SK-N-SH treated with all-trans-retinoic acid at 6 μM for 48 hours (cell line): ENCODE results near the gene ITGB4.

Experiments
- ATAC-seq: fragments of 200-7000 bp; cut with Tn5 transposase; 3 replicates; pipeline ENCODE4 v1.9.1; 2020; ENCODE audit warnings: mild to moderate bottlenecking, moderate library complexity
- ARNTL ChIP-seq: fragments of 450-650 bp; formaldehyde crosslinking; IDR thresholded peaks from 2 replicates; pipeline ENCODE4 v1.5.0; 2020; ENCODE audit warnings: low read depth, mild to moderate bottlenecking, moderate library complexity, borderline replicate concordance
- BACH2 ChIP-seq: fragments of 250-450 bp; sonication (Bioruptor Pico); IDR thresholded peaks from 2 replicates; pipeline ENCODE4 v1.9.0; 2021; ENCODE audit warnings: mild to moderate bottlenecking, borderline replicate concordance
- CREB5 ChIP-seq: fragments of 250-450 bp; sonication (Bioruptor Pico); IDR thresholded peaks from 2 replicates; pipeline ENCODE4 v1.5.1; 2020; ENCODE audit warnings: low read depth, mild to moderate bottlenecking, moderate library complexity
- CSDC2 ChIP-seq: fragments of 250-450 bp; sonication (Bioruptor Pico); IDR thresholded peaks from 2 replicates; pipeline ENCODE4 v1.5.0; 2020; ENCODE audit warnings: mild to moderate bottlenecking, moderate library complexity
- CSRNP3 ChIP-seq: fragments of 250-450 bp; sonication (Bioruptor Pico); IDR thresholded peaks from 2 replicates; pipeline ENCODE4 v1.5.1; 2021; ENCODE audit warnings: mild to moderate bottlenecking, moderate library complexity
- ESRRG ChIP-seq: fragments of 250-450 bp; sonication (Bioruptor Pico); IDR thresholded peaks from 2 replicates; pipeline ENCODE4 v1.6.1; 2021; ENCODE audit warnings: mild to moderate bottlenecking
- GLIS3 ChIP-seq: fragments of 250-450 bp; sonication (Bioruptor Pico); IDR thresholded peaks from 2 replicates; pipeline ENCODE4 v1.5.0; 2020; ENCODE audit warnings: mild to moderate bottlenecking, moderate library complexity
- ISL1 ChIP-seq: fragments of 250-450 bp; sonication (Bioruptor Pico); IDR thresholded peaks from 2 replicates; pipeline ENCODE4 v2.1.2; 2022; ENCODE audit warnings: mild to moderate bottlenecking, moderate library complexity
- OSR1 ChIP-seq: fragments of 250-450 bp; sonication (Bioruptor Pico); IDR thresholded peaks from 2 replicates; pipeline ENCODE4 v1.8.0; 2022; ENCODE audit warnings: moderate library complexity, mild to moderate bottlenecking, inconsistent platforms
- PATZ1 ChIP-seq: fragments of 250-450 bp; sonication (Bioruptor Pico); IDR thresholded peaks from 2 replicates; pipeline ENCODE4 v1.8.0; 2020; ENCODE audit warnings: mild to moderate bottlenecking, moderate library complexity, borderline replicate concordance
- PPARA ChIP-seq: fragments of 250-450 bp; sonication (Bioruptor Pico); IDR thresholded peaks from 2 replicates; pipeline ENCODE4 v1.5.0; 2020; ENCODE audit warnings: mild to moderate bottlenecking, borderline replicate concordance
- RARB ChIP-seq: fragments of 250-450 bp; sonication (Bioruptor Pico); IDR thresholded peaks from 2 replicates; pipeline ENCODE4 v1.8.0; 2021; ENCODE audit warnings: mild to moderate bottlenecking, moderate library complexity
- SNAI2 ChIP-seq: fragments of 250-450 bp; sonication (Bioruptor Pico); IDR thresholded peaks from 2 replicates; pipeline ENCODE4 v1.5.0; 2020; ENCODE audit warnings: mild to moderate bottlenecking, moderate library complexity
- TCF4 ChIP-seq: fragments of 250-450 bp; sonication (Bioruptor Pico); IDR thresholded peaks from 2 replicates; pipeline ENCODE4 v1.8.0; 2021; ENCODE audit warnings: mild to moderate bottlenecking, moderate library complexity, borderline replicate concordance
- TOX ChIP-seq: fragments of 250-450 bp; sonication (Bioruptor Pico); IDR thresholded peaks from 2 replicates; pipeline ENCODE4 v1.8.0; 2021; ENCODE audit warnings: mild to moderate bottlenecking, moderate library complexity, borderline replicate concordance
- ZC3H10 ChIP-seq: fragments of 250-450 bp; sonication (Bioruptor Pico); IDR thresholded peaks from 2 replicates; pipeline ENCODE4 v1.5.1; 2021; ENCODE audit warnings: mild to moderate bottlenecking, moderate library complexity
- ZFP3 ChIP-seq: fragments of 250-450 bp; sonication (Bioruptor Pico); IDR thresholded peaks from 2 replicates; pipeline ENCODE4 v1.5.0; 2020; ENCODE audit warnings: mild to moderate bottlenecking, moderate library complexity
- ZFP30 ChIP-seq: fragments of 450-650 bp; formaldehyde crosslinking; IDR thresholded peaks from 2 replicates; pipeline ENCODE4 v1.5.0; 2022; ENCODE audit warnings: mild to moderate bottlenecking, moderate library complexity
- ZNF565 ChIP-seq: fragments of 450-650 bp; formaldehyde crosslinking; conservative IDR thresholded peaks from 2 replicates; pipeline ENCODE4 v1.5.0; 2020; ENCODE audit warnings: low read depth, mild to moderate bottlenecking, moderate library complexity
- ZNF70 ChIP-seq: fragments of 450-650 bp; formaldehyde crosslinking; IDR thresholded peaks from 2 replicates; pipeline ENCODE4 v1.5.0; 2020; ENCODE audit warnings: mild to moderate bottlenecking, moderate library complexity
- ZNF8 ChIP-seq: fragments of 450-650 bp; formaldehyde crosslinking; IDR thresholded peaks from 2 replicates; pipeline ENCODE4 v1.5.0; 2020; ENCODE audit warnings: mild to moderate bottlenecking, moderate library complexity

The ITGB4 gene

GRCh38 chr17:75742337-75742736, 21.1 kb downstream of the ITGB4 start:
- no peak for ATAC-seq
- TF ChIP-seq PATZ1 (no peak), RARB (CRISPR knock-in tag) (no peak), ZFP3 (CRISPR knock-in tag) (no peak), ZNF565 (CRISPR knock-in tag) (no peak), PPARA (CRISPR knock-in tag) (no peak)
- TF ChIP-seq, all 23 proteins: peak for 0

GRCh38 chr17:75743625-75744206, 22.5 kb downstream of the ITGB4 start:
- TF ChIP-seq RARB (CRISPR knock-in tag) (no peak), ZNF8 (CRISPR knock-in tag) (no peak), ZC3H10 (CRISPR knock-in tag) (no peak), PATZ1 (no peak), ZFP30 (CRISPR knock-in tag) (no peak), TOX (CRISPR knock-in tag) (no peak), GLIS3 (CRISPR knock-in tag) (no peak), ZNF565 (CRISPR knock-in tag) (no peak), OSR1 (CRISPR knock-in tag) (no peak), CSDC2 (CRISPR knock-in tag) (no peak), CREB5 (no peak), BACH2 (CRISPR knock-in tag) (no peak), ESRRG (CRISPR knock-in tag) (no peak), ZNF70 (CRISPR knock-in tag) (no peak)
- TF ChIP-seq, all 23 proteins: peak for 0
- no peak for ATAC-seq

GRCh38 chr17:75748706-75749105, 27.4 kb downstream of the ITGB4 start:
- TF ChIP-seq PPARA (CRISPR knock-in tag), result no peak
- no peak for TF ChIP-seq ZFP3 (CRISPR knock-in tag)
- TF ChIP-seq SNAI2 (CRISPR knock-in tag), result no peak
- TF ChIP-seq BACH2 (CRISPR knock-in tag), result no peak
- no peak for TF ChIP-seq ISL1 (CRISPR knock-in tag)
- no peak for TF ChIP-seq CSDC2 (CRISPR knock-in tag)
- TF ChIP-seq ZC3H10 (CRISPR knock-in tag), result no peak
- TF ChIP-seq ZFP30 (CRISPR knock-in tag), result no peak
- TF ChIP-seq, all 23 proteins: peak for 0
- ATAC-seq, result no peak

- TF ChIP-seq TCF4 (CRISPR knock-in tag) (no peak), ZNF565 (CRISPR knock-in tag) (0 out of 2 replicates have a peak, but pooled peaks have one; percentile 23)
- peak; percentile 84 for ATAC-seq
Observed at GRCh38 chr17:75749545-75750389, 28.5 kb downstream of the ITGB4 start.

- ATAC-seq, result no peak
- TF ChIP-seq ZNF565 (CRISPR knock-in tag), result no peak
- TF ChIP-seq CREB5, result no peak
- TF ChIP-seq ZFP30 (CRISPR knock-in tag), result no peak
- no peak for TF ChIP-seq CSRNP3 (CRISPR knock-in tag)
- no peak for TF ChIP-seq TOX (CRISPR knock-in tag)
- no peak for TF ChIP-seq ESRRG (CRISPR knock-in tag)
- TF ChIP-seq BACH2 (CRISPR knock-in tag), result no peak
- TF ChIP-seq PATZ1, result no peak
- no peak for TF ChIP-seq ZC3H10 (CRISPR knock-in tag)
- no peak for TF ChIP-seq ZNF70 (CRISPR knock-in tag)
- TF ChIP-seq ARNTL (CRISPR knock-in tag), result no peak
- TF ChIP-seq OSR1 (CRISPR knock-in tag), result no peak
Observed at GRCh38 chr17:75750661-75751423, 29.6 kb downstream of the ITGB4 start.
